HAP-1 (cell line): ENCODE results near the gene TXNRD3.
"Not testable (repeated sequence)": the region's sequence is repeated elsewhere in the genome, so short reads cannot be mapped to it uniquely, and the experiment has no call there.

Source experiments
- DNase-seq, 2 experiments: peaks; one replicate each; pipeline ENCODE4 v3.0.0-alpha.2; 2016 to 2020; ENCODE audit warnings: low spot score in 2 of 2
- H3K27me3 ChIP-seq: fragments of 250-450 bp; sonication (Bioruptor Pico); 2 replicates; pipeline ENCODE4 v1.5.1; 2020; ENCODE audit warnings: low read depth, mild to moderate bottlenecking, moderate library complexity
- H3K36me3 ChIP-seq: fragments of 250-450 bp; sonication (Bioruptor Pico); replicated peaks from 2 replicates; pipeline ENCODE4 v1.5.1; 2020; ENCODE audit warnings: mild to moderate bottlenecking
- H3K4me1 ChIP-seq: fragments of 250-450 bp; sonication (Bioruptor Pico); 2 replicates; pipeline ENCODE4 v1.5.1; 2020; ENCODE audit warnings: mild to moderate bottlenecking
- H3K4me3 ChIP-seq: fragments of 250-450 bp; sonication (Bioruptor Pico); 2 replicates; pipeline ENCODE4 v1.5.1; 2020; ENCODE audit warnings: mild to moderate bottlenecking, moderate library complexity
- H3K9me3 ChIP-seq: fragments of 250-450 bp; sonication (Bioruptor Pico); 2 replicates; pipeline ENCODE4 v1.5.1; 2020; ENCODE audit warnings: mild to moderate bottlenecking, moderate library complexity
- in situ Hi-C: fragments of 300-500 bp; cut with MboI; formaldehyde crosslinking; loops from 3 replicates; pipeline ENCODE4 v1.14.3; 2020; ENCODE audit warnings: low sequenced_read_pairs, inconsistent platforms, mixed read lengths

TXNRD3 gene

DNA sequence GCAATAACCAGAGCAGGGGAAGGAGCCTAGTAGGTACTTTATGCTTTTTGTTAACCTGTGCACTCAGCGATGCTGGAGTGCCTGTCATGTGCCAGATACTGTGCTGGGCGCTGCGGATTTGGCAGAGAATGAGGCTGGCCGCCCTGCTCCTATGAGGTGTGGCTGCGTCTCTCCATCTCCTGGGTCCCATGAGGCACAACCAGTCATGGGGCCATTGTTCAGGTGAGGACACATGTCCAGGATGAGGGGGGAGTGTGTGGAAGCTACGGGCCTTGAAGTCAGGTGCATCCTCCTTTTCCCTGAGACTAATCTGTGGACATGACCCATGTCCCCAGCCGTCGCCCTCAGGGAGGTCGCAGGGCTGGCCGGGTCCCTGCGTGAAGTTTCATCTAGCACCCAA lies 963 bp upstream of the TXNRD3 start:
- Histone ChIP-seq H3K27me3 (no peaks in the 10 kb centered on the region), H3K4me1 (0 out of 2 replicates have a peak, but pooled peaks cover 6% of the 10 kb centered on the region), H3K4me3 (no peak overlapping the region), H3K9me3 (peaks cover under 1% of the 10 kb centered on the region; the same call in 1 of the 2 replicates), H3K36me3 (no peaks in the 10 kb centered on the region)
- no peak for DNase-seq
- in situ Hi-C loops = no loop called here

DNA sequence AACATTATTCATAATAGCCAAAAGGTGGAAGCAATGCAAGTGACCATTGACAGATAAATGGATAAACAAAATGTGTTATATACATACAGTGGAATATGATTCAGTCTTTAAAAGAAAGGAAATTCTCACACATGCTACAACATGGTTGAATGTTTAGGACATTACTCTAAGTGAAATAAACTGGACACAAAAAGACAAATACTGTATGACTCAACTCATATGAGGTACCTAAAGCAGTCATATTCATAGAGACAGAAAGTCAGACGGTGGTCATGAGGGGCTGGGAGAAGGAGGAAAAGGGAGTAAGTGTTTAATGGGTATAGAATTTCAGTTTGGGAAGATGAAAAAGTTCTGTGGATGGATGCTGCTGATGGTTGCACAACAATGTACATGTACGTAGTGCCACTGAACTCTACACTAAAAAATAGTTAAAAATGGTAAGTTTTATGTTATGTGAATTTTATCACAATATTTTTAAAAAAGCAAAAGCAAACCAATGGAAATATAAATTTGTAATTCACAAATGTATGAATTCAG lies 5.3 kb downstream of the TXNRD3 start:
- H3K4me3 ChIP-seq = no peak overlapping the region
- no peaks in the 10 kb centered on the region for H3K27me3 ChIP-seq
- H3K9me3 ChIP-seq = no peaks in the 10 kb centered on the region
- H3K36me3 ChIP-seq = no peaks in the 10 kb centered on the region
- 0 out of 2 replicates have a peak, but pooled peaks cover 3% of the 10 kb centered on the region for H3K4me1 ChIP-seq
- in situ Hi-C loops = no loop called here
- DNase-seq = no peak

DNA sequence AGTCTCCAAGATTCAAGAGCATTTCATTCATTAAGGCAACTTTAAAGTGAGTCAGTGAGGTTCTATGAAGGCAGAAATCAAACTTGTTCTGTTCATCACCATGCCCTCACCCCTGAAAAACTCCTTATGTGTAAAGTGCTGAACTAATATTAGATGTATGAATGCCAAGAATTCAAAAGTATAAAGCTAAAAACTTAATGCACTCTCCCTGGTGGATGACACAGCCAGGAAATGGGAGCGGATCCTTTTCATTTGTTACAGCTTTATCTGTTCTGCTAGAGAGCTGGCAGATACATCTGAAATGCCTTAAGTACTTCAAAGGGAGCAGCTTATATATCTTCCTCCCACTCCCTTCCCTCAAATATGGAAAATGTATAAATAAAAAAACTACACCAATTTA lies 8.2 kb downstream of the TXNRD3 start:
- no peaks in the 10 kb centered on the region for H3K27me3 ChIP-seq
- in situ Hi-C loops = no loop called here
- no peak overlapping the region for H3K4me3 ChIP-seq
- peaks cover 6% of the 10 kb centered on the region for H3K36me3 ChIP-seq
- no peak for DNase-seq
- no peaks in the 10 kb centered on the region for H3K9me3 ChIP-seq
- H3K4me1 ChIP-seq = no peaks in the 10 kb centered on the region

DNA sequence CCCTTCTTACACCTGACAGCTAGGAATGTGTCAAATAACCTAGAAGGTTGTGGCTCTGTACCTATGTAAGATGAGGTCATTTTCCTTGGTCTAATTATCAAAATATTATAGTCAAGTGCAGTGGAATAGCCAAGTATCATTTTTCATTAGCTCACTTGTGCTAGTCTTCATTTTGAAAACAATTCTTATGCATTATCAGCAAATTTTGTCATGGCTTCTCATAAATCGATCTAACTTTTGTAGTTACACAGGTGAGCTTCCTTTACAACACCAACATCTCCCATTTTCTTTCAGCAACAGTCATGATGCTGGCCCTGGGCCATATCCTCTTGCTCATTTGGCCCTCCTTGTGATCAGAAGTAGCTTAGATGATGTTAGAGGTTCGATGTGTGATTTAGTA lies 10.3 kb downstream of the TXNRD3 start:
- in situ Hi-C loops = no loop called here
- H3K36me3 ChIP-seq = peaks cover 10% of the 10 kb centered on the region
- no peaks in the 10 kb centered on the region for H3K27me3 ChIP-seq
- no peak for DNase-seq
- H3K4me1 ChIP-seq = no peaks in the 10 kb centered on the region
- H3K9me3 ChIP-seq = no peaks in the 10 kb centered on the region
- H3K4me3 ChIP-seq = no peak overlapping the region

DNA sequence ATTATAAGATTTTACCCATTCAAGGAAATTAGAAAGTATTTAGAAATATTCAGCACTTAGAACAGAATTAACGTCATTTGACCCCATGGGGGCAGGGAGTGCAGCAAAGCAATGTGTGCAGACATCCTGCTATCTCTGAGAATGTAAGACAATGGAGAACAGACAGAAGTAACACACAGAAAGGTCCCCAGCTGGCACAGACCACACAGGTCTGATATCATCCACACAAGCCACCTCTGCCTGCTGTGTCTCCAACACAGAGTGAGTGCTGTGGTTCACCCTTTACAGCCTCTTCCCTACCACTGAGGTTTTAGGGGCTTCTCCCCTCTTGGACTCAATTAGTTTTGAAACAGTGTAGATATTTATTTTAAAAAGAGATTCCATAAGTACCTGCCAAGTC lies 16.1 kb downstream of the TXNRD3 start:
- Histone ChIP-seq H3K27me3 (no peaks in the 10 kb centered on the region), H3K9me3 (no peaks in the 10 kb centered on the region), H3K4me3 (no peak overlapping the region), H3K36me3 (peaks cover 10% of the 10 kb centered on the region), H3K4me1 (no peaks in the 10 kb centered on the region)
- no peak for DNase-seq
- in situ Hi-C loops = no loop called here

DNA sequence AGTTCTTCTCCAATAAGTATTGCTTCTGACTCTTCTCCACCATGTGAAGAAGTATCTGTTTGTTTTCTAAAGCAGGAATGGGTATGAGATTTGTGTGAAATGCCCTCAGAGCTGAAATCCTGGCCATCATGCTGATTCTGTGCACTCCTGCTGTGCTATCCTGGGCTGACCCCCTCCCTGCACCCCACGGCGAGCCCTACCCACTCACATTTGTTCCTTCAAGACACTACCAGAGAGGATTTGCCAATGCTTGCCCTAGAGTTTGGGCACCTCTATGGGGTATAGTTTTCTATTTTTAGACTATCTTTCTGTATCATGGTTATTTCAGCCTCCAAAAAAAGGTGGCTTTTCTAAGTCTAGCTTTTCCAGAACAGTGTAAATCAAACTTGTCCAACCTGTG lies 18.5 kb downstream of the TXNRD3 start:
- no peaks in the 10 kb centered on the region for H3K9me3 ChIP-seq
- H3K4me1 ChIP-seq = no peaks in the 10 kb centered on the region
- H3K27me3 ChIP-seq = no peaks in the 10 kb centered on the region
- in situ Hi-C loops = no loop called here
- peaks cover 4% of the 10 kb centered on the region; the same call in 1 of the 2 replicates for H3K36me3 ChIP-seq
- no peak overlapping the region for H3K4me3 ChIP-seq
- DNase-seq = no peak

DNA sequence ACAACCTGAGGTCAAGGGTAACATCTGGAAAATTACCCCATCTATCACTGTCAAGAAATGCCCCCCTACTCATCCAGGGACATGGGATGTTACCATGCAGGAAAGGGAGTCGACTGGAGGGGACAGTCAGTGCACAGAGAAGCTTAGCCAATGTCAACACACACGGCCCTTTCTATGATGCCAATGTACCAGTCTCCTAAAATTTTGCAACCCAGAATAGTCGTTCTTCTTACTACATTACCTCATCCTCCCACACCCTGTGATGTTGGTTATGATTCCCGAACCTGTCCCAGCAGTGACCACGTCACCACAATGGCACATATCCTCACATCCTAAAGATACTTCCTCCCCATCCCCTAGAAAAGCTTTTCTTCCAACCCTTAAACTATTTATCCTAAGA lies 20.1 kb downstream of the TXNRD3 start:
- in situ Hi-C loops = no loop called here
- Histone ChIP-seq H3K4me3 (no peak overlapping the region), H3K27me3 (no peaks in the 10 kb centered on the region), H3K36me3 (no peaks in the 10 kb centered on the region), H3K9me3 (no peaks in the 10 kb centered on the region), H3K4me1 (no peaks in the 10 kb centered on the region)
- DNase-seq = no peak

DNA sequence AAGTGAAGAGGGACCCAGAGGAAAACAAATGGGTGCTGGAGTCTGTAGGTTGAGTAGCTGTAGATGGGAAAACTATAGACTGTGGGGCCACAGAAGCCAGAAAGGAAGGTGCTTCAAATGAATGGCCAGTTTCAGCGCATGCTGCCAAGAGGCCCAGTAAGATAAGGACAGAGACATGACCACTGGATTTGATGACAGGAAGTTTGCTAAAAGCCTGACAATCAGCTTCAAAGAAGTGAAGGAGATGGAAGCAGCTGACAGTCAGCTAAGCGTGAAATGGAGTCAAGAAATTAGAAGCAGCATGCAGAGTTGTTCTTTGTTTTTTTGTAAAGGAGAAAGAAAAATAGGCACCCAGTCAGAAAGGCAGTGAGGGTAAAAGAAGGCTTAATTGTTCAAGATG lies 24.9 kb downstream of the TXNRD3 start:
- DNase-seq = no peak
- in situ Hi-C loops = no loop called here
- Histone ChIP-seq H3K27me3 (no peaks in the 10 kb centered on the region), H3K36me3 (no peaks in the 10 kb centered on the region; the same call in 1 of the 2 replicates), H3K4me3 (no peak overlapping the region), H3K9me3 (no peaks in the 10 kb centered on the region), H3K4me1 (no peaks in the 10 kb centered on the region)

DNA sequence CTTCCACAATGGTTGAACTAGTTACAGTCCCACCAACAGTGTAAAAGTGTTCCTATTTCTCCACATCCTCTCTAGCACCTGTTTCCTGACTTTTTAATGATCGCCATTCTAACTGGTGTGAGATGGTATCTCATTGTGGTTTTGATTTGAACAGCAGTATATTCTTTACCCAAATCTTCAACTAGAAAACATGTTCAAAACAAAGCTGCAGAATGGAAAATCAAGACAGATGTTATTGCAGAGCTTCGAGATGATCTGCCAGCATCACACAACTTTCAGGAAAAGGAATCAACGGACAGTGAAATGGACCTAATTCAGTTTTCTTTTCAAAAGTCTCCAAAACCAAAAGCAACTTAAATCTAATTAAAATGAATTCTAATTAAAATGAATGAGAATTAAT lies 29.2 kb downstream of the TXNRD3 start:
- H3K36me3 ChIP-seq, in situ Hi-C loops, DNase-seq, H3K27me3 ChIP-seq, H3K4me1 ChIP-seq, H3K4me3 ChIP-seq, H3K9me3 ChIP-seq: not testable (repeated sequence)

DNA sequence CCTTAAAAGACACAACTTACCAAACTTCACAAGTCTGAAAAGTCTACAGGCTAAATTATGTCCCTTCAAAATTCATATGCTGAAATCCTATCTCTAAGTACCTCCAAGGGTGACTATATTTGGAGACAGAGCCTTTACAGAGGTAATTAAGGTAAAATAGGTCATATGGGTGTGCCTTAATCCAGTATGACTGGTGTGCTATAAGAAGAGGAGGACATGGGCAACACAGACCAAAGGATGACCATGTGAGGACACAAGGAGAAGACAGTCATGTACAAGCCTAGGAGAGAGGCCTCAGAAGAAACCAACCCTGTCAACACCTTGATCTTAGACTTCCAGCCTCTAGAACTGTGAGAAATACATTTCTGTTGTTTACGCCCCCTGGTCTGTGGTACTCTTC lies 32.2 kb downstream of the TXNRD3 start:
- Histone ChIP-seq H3K36me3 (peaks cover 2% of the 10 kb centered on the region; the same call in 1 of the 2 replicates), H3K27me3 (no peaks in the 10 kb centered on the region), H3K4me3 (no peak overlapping the region), H3K4me1 (no peaks in the 10 kb centered on the region), H3K9me3 (no peaks in the 10 kb centered on the region)
- in situ Hi-C loops = no loop called here
- DNase-seq = no peak

DNA sequence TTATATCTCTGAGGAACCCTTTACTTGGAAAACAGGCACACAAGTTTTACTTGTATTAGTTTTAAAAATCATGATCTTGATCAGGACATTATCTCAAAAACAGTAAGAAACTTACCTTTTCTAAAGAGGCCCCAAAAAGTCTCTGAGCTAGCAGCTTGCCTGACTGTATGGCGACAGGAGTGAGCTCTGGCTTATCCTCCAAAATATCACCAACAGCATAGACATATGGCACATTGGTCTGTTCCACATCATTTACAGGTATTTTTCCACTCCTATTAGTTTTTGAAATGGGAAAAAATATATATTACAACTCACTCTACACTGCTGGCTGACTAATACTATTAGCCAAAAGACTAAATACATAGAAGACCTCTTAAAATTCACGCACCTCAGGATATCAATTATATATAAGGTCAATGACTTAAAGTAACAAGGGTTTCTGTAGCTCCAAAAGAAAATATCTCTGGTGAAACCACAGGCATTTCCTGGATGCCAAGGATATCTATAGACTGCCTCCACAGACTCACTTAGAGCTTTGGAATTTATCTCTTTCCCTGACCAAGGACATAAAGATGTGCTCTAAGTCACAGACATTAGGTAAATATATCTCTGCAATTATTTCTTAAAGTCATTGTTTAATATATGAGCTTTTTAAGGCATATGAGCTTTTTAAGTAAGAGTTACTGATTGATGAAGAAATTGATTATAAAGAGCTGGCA lies 33.1 kb downstream of the TXNRD3 start:
- in situ Hi-C loops = no loop called here
- Histone ChIP-seq H3K27me3 (no peaks in the 10 kb centered on the region), H3K9me3 (no peaks in the 10 kb centered on the region), H3K4me3 (no peak overlapping the region), H3K36me3 (peaks cover 2% of the 10 kb centered on the region; the same call in 1 of the 2 replicates), H3K4me1 (no peaks in the 10 kb centered on the region)
- no peak for DNase-seq

DNA sequence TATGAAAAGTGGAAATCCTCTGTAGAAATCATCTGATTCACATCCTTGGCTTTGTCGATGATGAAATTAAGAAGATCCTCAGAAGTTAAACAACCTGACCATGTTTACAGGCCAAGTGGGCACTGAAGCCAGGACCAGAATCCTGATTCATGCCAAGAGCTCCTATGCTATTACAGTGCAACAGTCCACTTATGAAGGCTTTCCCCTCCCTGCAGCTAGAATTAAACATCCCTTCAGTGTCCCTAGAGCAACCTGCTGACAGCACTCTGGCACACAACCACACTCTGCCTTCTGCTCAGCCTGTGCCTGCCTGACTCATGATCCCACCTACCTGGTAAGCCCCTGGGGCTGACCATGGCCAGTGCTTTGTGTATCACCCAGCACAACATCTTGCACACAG lies 33.8 kb downstream of the TXNRD3 start:
- in situ Hi-C loops = no loop called here
- no peak for DNase-seq
- H3K4me1 ChIP-seq = no peaks in the 10 kb centered on the region
- H3K4me3 ChIP-seq = no peak overlapping the region
- H3K36me3 ChIP-seq = peaks cover 2% of the 10 kb centered on the region; the same call in 1 of the 2 replicates
- H3K9me3 ChIP-seq = no peaks in the 10 kb centered on the region
- no peaks in the 10 kb centered on the region for H3K27me3 ChIP-seq

DNA sequence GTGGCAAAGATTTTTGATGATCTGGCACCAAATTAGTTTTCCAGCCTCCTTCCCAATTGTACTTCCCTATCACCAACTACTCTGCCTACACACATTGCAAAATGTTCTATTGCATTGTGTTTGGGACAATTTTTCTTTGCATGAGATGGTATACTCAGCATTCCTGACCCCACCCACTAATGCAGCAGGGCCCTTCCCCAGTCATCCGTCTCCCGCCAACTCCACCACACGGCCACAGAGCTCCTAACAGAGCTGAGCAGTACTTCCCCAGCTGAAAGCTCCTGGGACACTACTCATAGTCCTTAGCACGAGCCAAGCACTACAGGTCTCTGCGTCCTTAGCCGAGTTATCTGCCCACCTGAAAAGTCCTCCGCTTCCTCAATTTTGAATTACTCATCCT lies 34.2 kb downstream of the TXNRD3 start:
- in situ Hi-C loops = no loop called here

DNA sequence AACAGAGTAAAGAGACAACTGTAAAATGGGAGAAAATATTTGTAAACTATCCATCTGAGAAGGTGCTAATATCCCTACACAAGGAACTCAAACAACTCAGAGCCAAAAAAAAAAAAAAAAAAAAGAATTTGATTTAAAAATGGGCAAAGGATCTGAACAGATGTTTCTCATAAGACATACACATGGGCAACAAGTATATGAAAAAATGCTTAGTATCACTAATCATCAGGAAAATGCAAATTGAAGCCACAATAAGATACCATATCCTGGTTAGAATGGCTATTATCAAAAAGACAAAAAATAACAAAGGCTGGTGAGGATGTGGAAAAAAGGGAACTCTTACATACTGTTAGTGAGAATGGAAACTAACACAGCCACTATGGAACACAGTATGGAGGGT lies 36.2 kb downstream of the TXNRD3 start:
- DNase-seq = no peak
- in situ Hi-C loops = no loop called here
- 0 out of 2 replicates have a peak, but pooled peaks cover 2% of the 10 kb centered on the region for H3K36me3 ChIP-seq
- no peaks in the 10 kb centered on the region for H3K27me3 ChIP-seq
- no peaks in the 10 kb centered on the region for H3K9me3 ChIP-seq
- no peak overlapping the region for H3K4me3 ChIP-seq
- H3K4me1 ChIP-seq = no peaks in the 10 kb centered on the region

More for the DNA sequence above, 34.2 kb downstream of the TXNRD3 start:
- H3K4me1 ChIP-seq = no peaks in the 10 kb centered on the region
- H3K4me3 ChIP-seq = no peak overlapping the region
- DNase-seq = no peak
- H3K9me3 ChIP-seq = no peaks in the 10 kb centered on the region
- peaks cover 2% of the 10 kb centered on the region; the same call in 1 of the 2 replicates for H3K36me3 ChIP-seq
- H3K27me3 ChIP-seq = no peaks in the 10 kb centered on the region
